ENCODE data around the gene HPSE2. TPM values are rescaled to one million over a fixed set of nuclear protein-coding genes. Genes with fewer than 3 reads are reported as not detected.
"Not testable (repeated sequence)": the region's sequence is repeated elsewhere in the genome, so short reads cannot be mapped to it uniquely, and the experiment has no call there.

Gene HPSE2
- total RNA-seq, 1 experiment from 2014 or later: 0.03 TPM

DNA sequence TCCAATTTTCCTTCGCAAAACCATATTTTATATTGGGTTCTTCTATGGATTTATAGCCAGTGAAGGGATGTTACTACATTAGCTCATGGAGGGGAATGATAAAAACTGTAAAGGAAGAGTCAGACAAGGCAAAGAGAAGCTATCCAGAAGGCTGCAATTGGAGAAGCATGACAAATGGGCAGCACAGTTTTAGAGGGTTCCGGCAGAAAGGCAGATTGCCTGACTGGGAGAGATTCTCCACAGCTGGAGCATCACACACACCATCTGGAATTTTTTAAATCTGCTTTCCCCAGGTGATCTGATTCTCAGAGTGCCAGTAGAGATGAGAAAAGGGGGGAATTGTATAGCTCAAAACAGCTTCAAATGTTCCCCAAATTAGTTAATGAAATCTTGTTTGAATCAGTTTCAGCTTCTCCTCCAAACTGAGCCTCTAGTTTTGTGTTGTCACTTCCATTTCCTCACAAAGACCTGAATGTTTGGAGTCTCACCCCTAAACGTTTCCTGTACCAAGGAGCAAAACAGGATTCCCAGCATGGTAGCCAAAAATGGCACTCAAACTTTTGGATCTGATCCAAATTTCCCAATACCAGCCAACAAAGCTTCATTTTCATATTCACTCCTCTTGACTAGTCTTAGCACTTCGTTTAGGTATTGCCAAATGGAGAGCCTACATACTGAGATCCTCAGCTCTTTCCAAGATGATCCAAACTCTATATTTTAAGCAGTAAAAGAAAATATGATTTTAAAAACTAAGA lies 177.5 kb downstream of the HPSE2 start:
- no peak for DNase-seq (ENCODE audit: low read depth, low spot score)
- in situ Hi-C loops (cut with HindIII; ENCODE audit: low pct_unique_long_range_greater_than_20kb, low sequenced_read_pairs): no loop called here

DNA sequence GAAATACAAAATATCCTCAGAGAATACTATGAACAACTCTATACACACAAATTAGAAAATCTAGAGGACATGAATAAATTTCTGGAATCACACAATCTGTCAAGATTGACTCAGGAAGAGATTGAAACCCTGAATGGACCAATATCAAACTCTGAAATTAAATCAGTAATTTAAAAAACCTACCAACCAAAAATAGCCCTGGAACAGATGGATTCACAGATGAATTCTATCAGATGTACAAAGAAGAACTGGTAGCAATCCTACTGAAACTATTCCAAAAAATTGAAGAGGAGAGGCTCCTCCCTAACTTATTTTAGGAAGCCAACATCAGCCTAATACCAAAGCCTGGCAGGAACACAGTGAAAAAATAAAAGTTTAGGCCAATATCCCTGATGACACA lies 190.0 kb downstream of the HPSE2 start:
- DNase-seq (ENCODE audit: low read depth, low spot score): no peak
- in situ Hi-C loops (cut with HindIII; ENCODE audit: low pct_unique_long_range_greater_than_20kb, low sequenced_read_pairs): no loop called here

- DNase-seq (ENCODE audit: low read depth, low spot score): no peak
- in situ Hi-C loops (cut with HindIII; ENCODE audit: low pct_unique_long_range_greater_than_20kb, low sequenced_read_pairs): no loop called here
Observed at GRCh38 chr10:99042051-99042771, 193.4 kb downstream of the HPSE2 start.

DNA sequence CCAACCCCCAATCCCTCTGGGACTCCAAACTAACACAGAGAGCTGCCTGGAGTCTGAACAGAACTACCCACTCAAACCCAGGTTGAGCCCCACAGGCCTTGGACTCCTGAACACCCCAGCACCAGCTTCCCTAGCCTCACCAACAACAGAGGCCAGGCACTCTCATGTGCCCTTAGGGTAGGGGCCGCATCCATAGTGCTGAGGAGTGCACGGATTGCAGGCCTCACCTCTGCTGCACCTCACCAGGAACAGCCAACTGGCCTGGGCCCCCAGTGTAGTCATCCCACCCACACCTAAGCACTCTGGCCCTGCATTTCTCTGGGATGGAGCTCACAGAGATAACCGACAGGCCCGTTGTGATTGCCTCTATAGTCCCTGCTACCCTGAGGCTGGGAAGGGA lies 194.2 kb downstream of the HPSE2 start:
- no peak for DNase-seq (ENCODE audit: low read depth, low spot score)
- in situ Hi-C loops (cut with HindIII; ENCODE audit: low pct_unique_long_range_greater_than_20kb, low sequenced_read_pairs): no loop called here

GRCh38 chr10:99013885-99014284 lies 221.8 kb downstream of the HPSE2 start:
- DNase-seq (ENCODE audit: low read depth, low spot score): no peak
- in situ Hi-C loops (cut with HindIII; ENCODE audit: low pct_unique_long_range_greater_than_20kb, low sequenced_read_pairs): no loop called here

DNA sequence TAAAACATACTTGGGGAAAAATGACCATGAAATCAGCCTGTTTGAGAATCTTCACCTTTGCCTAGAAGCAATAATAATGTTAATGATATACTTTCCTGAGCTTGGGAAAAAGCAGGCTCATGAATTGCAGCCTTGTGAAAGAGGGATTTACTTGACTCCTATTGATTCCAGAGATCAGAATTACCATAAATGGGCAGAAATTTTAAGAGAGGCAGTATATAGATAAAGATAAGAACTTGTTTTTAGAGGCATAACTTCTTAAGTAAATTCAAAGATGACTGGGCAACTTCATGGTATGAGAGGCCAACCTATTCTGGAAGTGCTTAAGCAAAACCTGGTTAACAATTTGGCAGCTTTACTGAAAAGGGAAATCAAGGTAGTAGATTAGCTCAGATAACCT lies 225.4 kb downstream of the HPSE2 start:
- DNase-seq (ENCODE audit: low read depth, low spot score): no peak
- in situ Hi-C loops (cut with HindIII; ENCODE audit: low pct_unique_long_range_greater_than_20kb, low sequenced_read_pairs): no loop called here

GRCh38 chr10:99008054-99008453 lies 227.6 kb downstream of the HPSE2 start:
- in situ Hi-C loops (cut with HindIII; ENCODE audit: low pct_unique_long_range_greater_than_20kb, low sequenced_read_pairs): no loop called here
- DNase-seq (ENCODE audit: low read depth, low spot score): no peak

DNA sequence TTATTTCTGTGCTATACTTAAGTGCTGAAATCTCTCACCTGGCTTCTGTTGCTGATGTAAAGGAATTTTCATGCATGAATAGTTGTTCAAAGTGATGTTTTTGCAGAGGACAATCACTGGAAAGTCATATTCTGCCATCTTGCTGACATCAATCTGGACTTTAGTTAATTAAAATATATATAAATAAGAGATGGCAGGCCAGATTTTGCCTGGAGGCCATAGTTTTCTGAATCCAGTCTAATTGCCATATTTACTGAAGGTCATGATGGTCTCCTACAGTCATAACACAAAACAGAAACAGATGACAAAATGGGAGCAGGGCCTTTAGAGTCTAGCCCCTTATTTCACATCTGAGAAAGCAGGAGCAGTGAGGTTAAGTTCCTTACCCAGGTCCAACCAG lies 228.2 kb downstream of the HPSE2 start:
- in situ Hi-C loops (cut with HindIII; ENCODE audit: low pct_unique_long_range_greater_than_20kb, low sequenced_read_pairs): no loop called here
- no peak for DNase-seq (ENCODE audit: low read depth, low spot score)

GRCh38 chr10:99005254-99005653 lies 230.4 kb downstream of the HPSE2 start:
- in situ Hi-C loops (cut with HindIII; ENCODE audit: low pct_unique_long_range_greater_than_20kb, low sequenced_read_pairs): no loop called here

DNA sequence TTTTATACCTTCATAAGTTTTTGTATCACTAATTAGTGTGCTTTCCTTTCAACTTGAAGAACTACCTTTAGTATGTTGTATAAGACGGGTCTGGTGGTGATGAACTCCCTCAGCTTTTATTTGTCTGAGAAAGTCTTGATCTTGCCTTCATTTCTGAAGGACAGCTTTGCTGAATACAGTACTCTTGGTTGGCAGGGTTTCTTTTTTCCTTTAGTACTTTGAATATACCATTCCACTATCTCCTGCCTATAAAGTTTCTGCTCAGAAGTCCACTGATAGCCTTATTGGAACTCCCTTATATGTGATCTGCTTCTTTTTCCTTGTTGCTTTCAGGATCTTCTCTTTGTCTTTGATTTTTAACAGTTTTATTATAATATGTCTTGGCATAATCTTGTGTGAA lies 230.9 kb downstream of the HPSE2 start:
- no peak for DNase-seq (ENCODE audit: low read depth, low spot score)
- in situ Hi-C loops (cut with HindIII; ENCODE audit: low pct_unique_long_range_greater_than_20kb, low sequenced_read_pairs): no loop called here

More at GRCh38 chr10:99005254-99005653, 230.4 kb downstream of the HPSE2 start:
- DNase-seq (ENCODE audit: low read depth, low spot score): no peak

DNA sequence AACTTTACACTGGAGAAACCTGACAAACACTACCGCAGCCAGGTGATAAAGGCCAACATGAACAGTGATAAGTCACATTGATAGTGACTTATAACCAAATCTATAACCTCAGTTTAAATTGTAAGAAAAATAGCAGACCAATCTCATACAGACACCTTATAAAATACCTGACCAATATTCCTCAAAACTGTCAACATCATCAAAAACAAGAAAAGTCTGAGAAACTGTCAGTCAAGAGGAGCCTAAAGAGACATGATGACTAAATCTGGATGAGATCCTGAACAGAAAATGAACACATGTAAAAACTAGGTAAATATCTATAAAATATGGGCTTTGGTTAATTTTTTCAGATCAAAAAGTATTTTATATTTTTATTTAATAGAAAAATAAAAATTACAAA lies 233.3 kb downstream of the HPSE2 start:
- no peak for DNase-seq (ENCODE audit: low read depth, low spot score)
- in situ Hi-C loops (cut with HindIII; ENCODE audit: low pct_unique_long_range_greater_than_20kb, low sequenced_read_pairs): no loop called here

- no peak for DNase-seq (ENCODE audit: low read depth, low spot score)
- in situ Hi-C loops (cut with HindIII; ENCODE audit: low pct_unique_long_range_greater_than_20kb, low sequenced_read_pairs): no loop called here
Observed at GRCh38 chr10:98997596-98997995, 238.1 kb downstream of the HPSE2 start.

- in situ Hi-C loops (cut with HindIII; ENCODE audit: low pct_unique_long_range_greater_than_20kb, low sequenced_read_pairs): no loop called here
- no peak for DNase-seq (ENCODE audit: low read depth, low spot score)
Observed at GRCh38 chr10:98994030-98994429, 241.6 kb downstream of the HPSE2 start.

- not testable (repeated sequence) for DNase-seq (ENCODE audit: low read depth, low spot score)
Observed at GRCh38 chr10:98983751-98984150, 251.9 kb downstream of the HPSE2 start.

GRCh38 chr10:98980353-98980752 lies 255.3 kb downstream of the HPSE2 start:
- DNase-seq (ENCODE audit: low read depth, low spot score): no peak
- in situ Hi-C loops (cut with HindIII; ENCODE audit: low pct_unique_long_range_greater_than_20kb, low sequenced_read_pairs): no loop called here

More at GRCh38 chr10:98983751-98984150, 251.9 kb downstream of the HPSE2 start:
- in situ Hi-C loops (cut with HindIII; ENCODE audit: low pct_unique_long_range_greater_than_20kb, low sequenced_read_pairs): not testable (repeated sequence)

GRCh38 chr10:98971464-98971863 lies 264.2 kb downstream of the HPSE2 start:
- in situ Hi-C loops (cut with HindIII; ENCODE audit: low pct_unique_long_range_greater_than_20kb, low sequenced_read_pairs): no loop called here

DNA sequence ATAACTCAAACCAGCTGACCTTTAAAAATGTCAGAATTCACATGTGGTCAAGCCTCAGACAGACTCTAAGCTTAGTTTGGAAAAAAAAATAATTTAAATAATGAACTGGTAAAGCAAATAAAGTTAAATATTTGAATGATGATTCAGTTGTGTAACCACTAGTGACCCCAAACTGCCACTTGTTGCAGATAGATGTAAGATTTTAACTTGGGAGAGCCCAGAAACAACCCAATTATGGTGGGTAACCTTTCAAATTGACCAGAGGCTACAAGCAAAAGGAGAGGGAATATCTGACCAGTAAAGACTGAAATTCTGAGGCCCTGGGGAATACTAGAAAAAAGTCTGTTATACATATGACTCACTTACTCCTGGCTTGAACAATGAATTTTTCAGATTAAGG lies 268.1 kb downstream of the HPSE2 start:
- in situ Hi-C loops (cut with HindIII; ENCODE audit: low pct_unique_long_range_greater_than_20kb, low sequenced_read_pairs): no loop called here
- DNase-seq (ENCODE audit: low read depth, low spot score): no peak

More at GRCh38 chr10:98971464-98971863, 264.2 kb downstream of the HPSE2 start:
- DNase-seq (ENCODE audit: low read depth, low spot score): no peak

DNA sequence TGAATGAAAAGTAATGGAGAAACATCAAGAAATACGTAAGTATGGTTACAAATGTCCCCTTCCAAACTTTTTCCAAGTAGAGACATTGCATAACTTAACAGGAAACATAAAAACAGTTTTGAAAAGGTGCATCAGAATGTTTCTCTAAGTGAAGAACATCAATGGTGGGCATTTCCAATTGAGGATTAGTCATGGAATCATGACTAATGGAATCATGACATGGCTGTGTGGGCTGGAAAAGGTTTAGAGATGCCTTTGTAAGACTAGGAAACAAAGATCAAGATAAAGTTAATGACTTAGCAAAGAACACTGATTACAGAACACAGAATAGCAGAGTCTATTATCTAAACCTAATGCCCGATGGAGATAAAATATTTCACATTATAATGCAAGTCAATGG lies 272.0 kb downstream of the HPSE2 start:
- no peak for DNase-seq (ENCODE audit: low read depth, low spot score)
- in situ Hi-C loops (cut with HindIII; ENCODE audit: low pct_unique_long_range_greater_than_20kb, low sequenced_read_pairs): no loop called here

- in situ Hi-C loops (cut with HindIII; ENCODE audit: low pct_unique_long_range_greater_than_20kb, low sequenced_read_pairs): no loop called here
- DNase-seq (ENCODE audit: low read depth, low spot score): no peak
Observed at GRCh38 chr10:98959379-98959778, 276.3 kb downstream of the HPSE2 start.
